Measurements from ENCODE around the gene TCEA2.

Gene TCEA2

DNA sequence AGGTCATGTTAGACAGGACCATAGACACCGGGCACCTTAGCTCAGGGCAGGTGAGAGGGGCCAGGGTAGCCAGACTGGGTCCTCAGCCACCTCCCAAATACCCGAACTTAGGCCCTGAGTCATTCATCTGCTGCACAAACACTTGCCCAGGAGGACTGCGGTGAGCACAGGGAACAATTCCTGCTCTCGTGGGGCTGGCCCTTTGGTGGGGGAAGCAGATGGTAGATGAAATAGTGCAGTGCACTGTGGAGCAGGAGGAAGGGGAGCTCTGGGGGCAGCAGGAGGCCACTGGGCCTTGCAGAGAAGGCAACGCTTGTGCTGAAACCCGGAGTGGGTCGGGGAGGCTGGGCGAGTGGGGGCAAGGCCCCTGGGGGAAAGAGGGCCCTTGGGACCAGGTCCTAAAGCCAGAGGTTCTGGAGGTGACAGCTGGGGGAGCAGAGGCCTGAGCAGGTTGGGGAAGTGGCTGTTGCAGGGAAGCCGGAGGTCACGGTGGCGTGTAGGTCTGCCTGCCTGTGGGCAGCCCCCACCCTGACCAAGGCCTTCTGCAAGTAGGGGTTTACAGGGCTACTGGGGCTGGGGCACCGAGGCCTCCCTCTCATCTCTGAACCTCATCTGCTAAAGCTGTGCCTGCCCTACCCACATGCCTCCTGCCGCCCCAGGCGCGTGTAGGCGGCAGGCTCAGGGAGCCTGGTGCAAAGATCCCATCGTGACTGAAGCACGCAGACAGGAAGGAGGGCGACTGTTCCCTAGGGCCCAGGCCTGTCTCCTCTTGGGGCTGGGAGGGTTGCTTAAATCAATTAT, 49.0 kb downstream of the TCEA2 start:
- no peak for TF ChIP-seq GATA3 (IDR thresholded peaks at IDR 0.05; ENCODE audit: low read depth, low read length)
- no peak for TF ChIP-seq GATA2 (IDR thresholded peaks at IDR 0.05; ENCODE audit: low read depth, low read length)

DNA sequence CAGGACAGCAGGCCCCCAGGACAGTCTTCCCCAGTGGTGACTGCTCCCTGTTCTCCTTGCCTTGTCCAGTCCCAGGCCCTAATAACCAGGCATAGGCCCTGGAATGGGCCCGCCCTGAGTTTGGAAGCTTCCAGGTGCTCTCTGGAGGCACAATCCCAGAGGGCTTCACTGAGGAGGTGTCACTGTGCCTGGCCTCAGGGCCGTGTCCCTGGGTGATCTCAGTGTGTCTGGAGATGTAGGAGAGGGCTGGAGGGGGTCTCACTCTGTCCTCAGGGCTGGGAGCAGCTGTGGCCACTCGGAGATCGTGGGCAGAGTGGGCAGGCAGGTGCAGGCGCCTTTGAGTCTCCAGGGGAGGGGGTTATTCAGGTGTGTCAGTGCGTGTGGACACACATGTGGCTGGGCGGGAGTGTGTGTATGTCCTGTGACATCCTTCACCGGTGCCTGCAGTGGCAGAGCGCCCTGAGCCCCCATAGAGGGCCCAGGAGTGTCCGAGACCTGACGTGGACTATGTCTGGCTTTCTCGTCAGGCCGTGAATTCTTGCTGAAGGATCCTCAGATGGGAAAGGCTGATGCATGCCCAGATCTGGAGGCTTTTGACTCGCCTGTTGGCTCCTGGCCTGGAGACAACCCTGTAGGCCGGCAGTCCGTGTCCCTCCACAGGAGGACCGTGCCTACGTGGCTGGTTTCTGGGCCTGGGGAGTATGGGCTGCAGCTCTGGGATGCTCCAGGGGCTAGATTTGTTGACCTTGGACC, 49.9 kb downstream of the TCEA2 start:
- no peak for TF ChIP-seq GATA3 (IDR thresholded peaks at IDR 0.05; ENCODE audit: low read depth, low read length)

DNA sequence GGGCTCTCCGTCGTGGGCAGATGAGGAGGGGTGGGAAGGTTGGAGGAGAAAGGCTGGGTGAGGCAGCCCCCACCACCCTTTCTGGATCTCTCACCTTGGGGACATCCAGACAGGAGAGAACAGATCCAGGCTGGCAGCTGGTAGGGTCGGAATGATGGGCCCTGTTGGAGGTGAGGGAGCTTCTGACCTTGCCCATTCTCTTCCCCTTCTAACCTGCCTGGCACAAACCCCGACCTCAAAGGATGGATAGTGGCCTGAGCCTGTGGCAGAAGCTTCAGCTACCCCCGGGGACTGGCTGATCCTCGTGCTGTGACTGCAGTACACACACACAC, 50.4 kb downstream of the TCEA2 start:
- TF ChIP-seq GATA3 (IDR thresholded peaks at IDR 0.05; ENCODE audit: low read depth, low read length) (no peak), GATA2 (IDR thresholded peaks at IDR 0.05; ENCODE audit: low read depth, low read length) (no peak)

DNA sequence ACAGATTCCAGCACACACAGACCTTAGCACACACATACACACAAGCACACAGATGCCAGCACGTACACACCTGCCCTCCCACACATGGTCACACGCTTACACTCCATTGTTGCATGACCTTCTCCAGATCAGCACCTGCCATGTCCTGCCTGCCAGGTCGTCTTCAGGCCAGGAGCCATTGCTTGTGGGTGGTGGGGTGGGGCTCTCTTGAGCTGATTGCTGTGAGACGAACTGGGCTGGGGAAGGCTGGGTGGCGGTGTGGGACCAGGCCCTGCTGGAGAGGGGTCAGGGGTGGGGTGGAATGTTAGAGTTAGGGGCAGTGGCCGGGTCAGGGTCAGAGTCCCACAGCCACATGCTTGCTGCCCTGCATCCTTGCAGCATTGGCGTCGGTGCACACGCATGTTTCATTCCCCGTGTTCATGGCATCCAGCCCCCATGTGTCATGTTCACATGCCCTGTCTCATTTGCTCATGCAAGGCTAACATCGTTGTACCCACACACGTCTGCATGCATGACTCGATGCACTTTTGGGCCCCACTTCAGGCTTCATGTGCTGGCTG, 50.9 kb downstream of the TCEA2 start:
- TF ChIP-seq GATA3 (IDR thresholded peaks at IDR 0.05; ENCODE audit: low read depth, low read length) = no peak
- no peak for TF ChIP-seq GATA2 (IDR thresholded peaks at IDR 0.05; ENCODE audit: low read depth, low read length)

DNA sequence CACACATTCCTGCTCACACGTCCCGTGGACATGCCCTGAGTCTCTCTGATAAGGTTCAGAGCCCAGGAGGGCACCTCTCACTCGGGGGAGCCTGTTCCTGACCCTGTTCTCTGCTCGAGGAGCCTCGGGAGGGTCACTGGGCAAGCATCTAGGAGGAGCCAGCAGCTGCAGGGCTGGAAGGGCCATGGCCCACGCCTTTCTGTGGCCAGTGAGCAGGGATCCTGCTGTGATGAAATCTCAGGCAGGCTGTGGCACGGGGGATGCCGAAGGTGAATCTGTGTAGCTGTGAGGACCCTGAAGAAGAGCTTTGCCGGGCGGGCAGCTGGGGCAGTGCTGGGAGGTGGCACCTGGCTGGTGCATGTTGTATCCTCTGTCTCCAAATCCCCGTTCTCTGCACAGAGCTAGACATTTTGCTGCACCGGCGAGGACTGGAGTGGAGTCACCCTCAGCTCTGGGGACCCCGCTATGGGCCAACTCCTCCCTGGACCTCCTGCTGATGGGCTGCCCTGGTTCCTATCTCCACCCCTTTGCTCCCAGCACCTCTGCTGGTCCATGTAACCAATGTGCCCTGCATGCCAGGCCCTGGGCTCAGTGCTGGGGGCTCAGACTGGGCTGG, 51.5 kb downstream of the TCEA2 start:
- TF ChIP-seq GATA2 (IDR thresholded peaks at IDR 0.05; ENCODE audit: low read depth, low read length) (no peak), GATA3 (IDR thresholded peaks at IDR 0.05; ENCODE audit: low read depth, low read length) (no peak)

DNA sequence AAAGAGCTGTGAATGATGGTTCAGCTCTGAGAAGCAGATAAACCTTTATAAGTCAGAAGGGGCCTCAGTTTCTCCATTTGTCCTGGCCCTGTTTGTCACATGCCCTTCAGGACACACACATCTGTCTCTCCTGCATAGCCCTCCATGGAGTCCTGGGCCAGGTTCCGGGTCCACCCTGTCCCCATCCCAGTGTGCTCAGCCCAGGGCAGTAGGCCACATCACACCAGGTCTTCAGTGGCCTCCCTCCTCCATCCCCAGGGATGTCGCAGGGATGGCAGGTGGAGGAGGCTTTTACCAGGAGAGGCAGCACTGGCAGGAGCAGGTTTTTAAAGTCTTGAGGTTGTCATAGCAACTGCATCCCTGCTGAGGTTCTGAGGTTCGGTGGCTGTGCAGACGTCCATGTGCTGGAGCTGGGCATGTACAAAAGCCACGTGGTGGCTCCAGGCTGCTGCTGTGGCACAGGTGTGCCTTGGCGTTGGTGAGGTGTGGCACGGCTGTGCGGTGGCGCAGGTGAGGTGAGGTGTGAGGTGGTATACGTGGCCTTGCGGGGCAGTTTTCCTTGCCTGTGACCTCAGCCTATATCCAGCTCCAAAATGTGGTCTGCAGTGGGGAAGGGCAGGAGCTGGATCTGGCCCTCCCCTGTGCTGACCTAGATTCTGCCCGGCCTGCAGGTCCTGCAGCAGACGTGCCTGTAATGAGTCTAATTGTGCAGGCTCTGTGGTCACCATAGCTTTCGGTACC, 52.3 kb downstream of the TCEA2 start:
- TF ChIP-seq GATA2 (IDR thresholded peaks at IDR 0.05; ENCODE audit: low read depth, low read length) = no peak
- TF ChIP-seq GATA3 (IDR thresholded peaks at IDR 0.05; ENCODE audit: low read depth, low read length) = no peak

DNA sequence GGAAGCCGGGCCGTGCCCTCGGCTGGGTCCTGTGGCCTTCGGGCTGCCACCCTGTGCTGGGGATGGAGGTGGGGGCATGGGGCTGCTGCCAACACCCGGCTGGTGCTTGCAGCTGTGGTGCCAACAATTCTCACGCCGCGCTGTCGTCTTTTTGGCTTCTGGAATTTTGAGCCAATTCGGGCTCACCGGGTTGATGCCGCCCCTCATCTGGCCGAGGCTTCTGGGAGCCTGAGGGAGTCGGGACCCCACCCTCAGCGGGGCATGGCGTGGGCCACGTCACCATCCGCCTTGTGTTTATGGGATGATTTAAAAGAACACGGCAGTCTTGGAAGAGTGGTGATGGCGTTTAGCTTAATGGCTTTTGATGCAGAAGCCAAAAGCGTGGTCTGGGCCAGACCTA, 53.0 kb downstream of the TCEA2 start:
- no peak for TF ChIP-seq GATA3 (IDR thresholded peaks at IDR 0.05; ENCODE audit: low read depth, low read length)
- no peak for TF ChIP-seq GATA2 (IDR thresholded peaks at IDR 0.05; ENCODE audit: low read depth, low read length)

DNA sequence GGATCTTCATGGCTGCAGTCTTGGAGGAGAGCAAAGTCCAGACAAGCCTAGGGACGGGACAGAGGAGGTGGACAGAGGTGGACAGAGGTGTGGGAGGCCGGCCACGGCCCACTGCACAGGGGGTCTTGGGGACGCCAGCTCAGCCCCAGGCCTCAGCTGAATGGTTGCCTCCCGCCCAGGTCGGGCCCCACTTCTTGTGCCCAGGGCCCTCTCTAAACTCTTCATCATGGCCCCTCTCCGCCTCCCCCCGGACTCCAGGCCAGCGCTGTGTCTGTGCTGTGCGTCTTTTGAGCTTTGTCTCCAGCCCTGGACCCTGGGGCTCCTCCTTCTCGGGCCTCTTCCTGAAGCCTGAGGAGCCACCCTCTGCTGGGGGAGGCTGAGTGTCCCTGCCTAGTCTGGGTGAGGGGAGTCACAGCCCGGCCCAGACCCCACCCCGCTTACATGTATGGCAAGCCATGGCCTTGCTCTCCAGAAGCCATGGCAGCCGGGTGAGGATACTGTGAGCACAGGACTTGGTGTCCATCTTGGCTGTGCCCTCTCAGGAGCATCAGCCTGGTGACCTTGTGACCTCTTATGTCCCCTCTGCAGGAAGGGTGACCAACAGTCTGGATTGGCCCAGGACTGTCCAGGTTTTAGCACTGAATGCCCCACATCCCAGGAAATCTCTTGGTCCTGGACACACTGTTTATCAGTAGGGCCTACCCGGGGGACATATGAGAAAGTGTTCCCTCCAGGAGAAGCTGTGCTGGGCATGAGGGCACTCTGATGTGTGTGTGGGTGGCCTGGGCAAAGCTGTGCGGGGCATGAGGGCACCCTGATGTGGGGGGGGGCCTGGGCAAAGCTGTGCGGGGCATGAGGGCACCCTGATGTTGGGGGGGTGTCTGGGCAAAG, 53.8 kb downstream of the TCEA2 start:
- TF ChIP-seq GATA2 (IDR thresholded peaks at IDR 0.05; ENCODE audit: low read depth, low read length) = no peak

DNA sequence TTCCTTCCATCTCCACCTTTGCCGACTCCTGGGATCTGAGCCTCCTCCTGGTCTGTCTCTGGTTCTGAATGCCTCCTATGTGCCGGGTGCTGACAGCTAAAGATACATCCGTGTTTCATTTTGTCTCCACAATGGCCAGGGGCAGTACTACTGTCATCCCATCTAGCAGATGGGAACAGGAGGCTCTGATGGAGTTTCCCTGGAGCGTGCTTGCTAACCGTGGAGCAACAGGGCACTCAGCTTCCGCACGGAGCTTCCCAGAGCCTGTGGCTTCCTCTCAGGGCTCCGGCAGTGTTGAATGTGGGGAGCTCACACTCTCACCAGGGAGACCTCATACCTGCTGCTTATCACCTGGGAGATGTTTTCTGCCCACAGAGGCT, 56.3 kb downstream of the TCEA2 start:
- TF ChIP-seq GATA3 (IDR thresholded peaks at IDR 0.05; ENCODE audit: low read depth, low read length) = no peak
- no peak for TF ChIP-seq GATA2 (IDR thresholded peaks at IDR 0.05; ENCODE audit: low read depth, low read length)

DNA sequence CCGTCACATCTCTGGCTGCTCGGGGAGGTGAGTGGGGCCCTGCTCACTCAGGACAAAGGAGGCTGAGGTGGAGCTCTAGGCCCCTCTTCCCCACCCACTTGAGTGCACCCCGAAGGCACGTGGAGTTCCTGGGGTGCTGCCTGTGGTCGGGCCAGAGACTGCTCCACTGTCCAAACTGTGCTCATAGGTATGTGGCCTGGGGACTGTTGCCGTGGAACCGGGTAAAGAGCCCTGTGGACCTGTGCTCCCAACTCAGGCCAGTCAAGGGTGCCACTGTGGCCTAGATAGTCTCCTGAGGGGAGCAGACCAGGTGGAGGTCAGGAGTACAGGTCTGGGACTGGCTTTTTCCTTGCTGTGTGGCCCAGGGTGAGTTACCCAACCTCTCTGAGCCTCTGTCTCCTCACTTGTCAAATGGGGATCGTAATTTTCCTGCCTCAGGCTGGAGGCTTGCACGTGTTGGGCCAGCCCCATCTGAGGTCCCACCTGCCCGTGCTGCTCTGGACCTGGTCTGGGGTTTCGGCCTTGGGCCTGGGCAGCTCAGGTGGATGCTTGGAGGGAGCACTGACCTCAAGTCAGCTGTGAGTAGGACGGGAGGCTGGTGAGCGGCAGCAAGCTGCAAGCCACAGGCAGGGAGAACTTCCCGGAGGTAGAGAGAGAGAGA, 56.8 kb downstream of the TCEA2 start:
- TF ChIP-seq GATA3 (IDR thresholded peaks at IDR 0.05; ENCODE audit: low read depth, low read length) (no peak), GATA2 (IDR thresholded peaks at IDR 0.05; ENCODE audit: low read depth, low read length) (no peak)

DNA sequence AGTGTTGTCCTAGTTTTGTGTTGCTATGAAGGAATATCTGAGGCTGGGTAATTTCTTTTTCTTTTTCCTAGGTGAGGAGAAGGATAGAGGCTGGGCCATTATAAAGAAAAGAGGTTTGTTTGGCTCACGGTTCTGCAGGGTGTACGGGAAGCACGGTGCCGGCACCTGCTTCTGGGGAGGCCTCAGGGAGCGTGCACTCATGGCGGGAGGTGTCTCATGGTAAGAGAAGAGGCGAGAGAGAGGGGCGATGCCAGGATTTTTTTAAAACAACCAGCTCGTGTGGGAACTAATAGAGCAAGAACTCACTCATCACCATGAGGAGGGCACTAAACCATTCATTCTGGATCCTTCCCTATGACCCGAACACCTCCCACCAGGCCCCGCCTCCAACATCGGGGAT, 58.6 kb downstream of the TCEA2 start:
- TF ChIP-seq GATA2 (IDR thresholded peaks at IDR 0.05; ENCODE audit: low read depth, low read length) (no peak), GATA3 (IDR thresholded peaks at IDR 0.05; ENCODE audit: low read depth, low read length) (no peak)
